Breast epithelium (tissue), 3 donors: ENCODE measurements around the gene FBXO34.

ENCODE experiments used
- CTCF ChIP-seq, 3 donors: fragments of 450-650 bp; IDR thresholded peaks; one replicate each; pipeline ENCODE4 v1.5.1; 2016 to 2017; ENCODE audit warnings: antibody characterized with exemption in 3 of 3, mild to moderate bottlenecking in 3 of 3, moderate library complexity in 3 of 3
- POLR2A ChIP-seq: fragments of 450-650 bp; IDR thresholded peaks from one replicate; pipeline ENCODE4 v1.6.1; 2016; ENCODE audit warnings: antibody characterized with exemption, mild to moderate bottlenecking, moderate library complexity
- POLR2AphosphoS5 ChIP-seq, 3 donors: sonication (generic); formaldehyde crosslinking; IDR thresholded peaks; one replicate each; pipeline ENCODE4 v1.6.1; 2017; ENCODE audit warnings: antibody characterized with exemption in 3 of 3

- no peak for TF ChIP-seq CTCF (IDR thresholded peaks at IDR 0.05)
- TF ChIP-seq POLR2A, result no peak
- TF ChIP-seq POLR2AphosphoS5 (IDR thresholded peaks at IDR 0.05), result no peak
These were observed 27.2 kb downstream of the FBXO34 start for GRCh38 chr14:55298500-55298822.
